Memory B cell (primary cell): ENCODE measurements around the gene BRMS1.

Source experiments
- ATAC-seq: fragments of 150-1000 bp; cut with Tn5 transposase; 2 replicates; pipeline ENCODE4 v1.10.0; 2021; ENCODE audit warnings: low read depth, mild to moderate bottlenecking, moderate library complexity
- DNase-seq, 2 donors: peaks; one replicate each; pipeline ENCODE4 v3.0.0; 2022; ENCODE audit warnings: low spot score in 2 of 2
- H3K27ac Mint-ChIP-seq: one replicate; pipeline ENCODE4 v1.8.0; 2022; ENCODE audit warnings: mild to moderate bottlenecking, moderate library complexity, mixed read lengths
- H3K27me3 Mint-ChIP-seq: one replicate; pipeline ENCODE4 v1.8.0; 2022; ENCODE audit warnings: mixed read lengths
- H3K36me3 Mint-ChIP-seq: one replicate; pipeline ENCODE4 v1.8.0; 2022; ENCODE audit warnings: mild to moderate bottlenecking, mixed read lengths
- H3K4me1 Mint-ChIP-seq: one replicate; pipeline ENCODE4 v1.8.0; 2022; ENCODE audit warnings: mixed read lengths
- H3K4me3 Mint-ChIP-seq: one replicate; pipeline ENCODE4 v1.8.0; 2022; ENCODE audit warnings: mild to moderate bottlenecking, moderate library complexity, mixed read lengths
- H3K9me3 Mint-ChIP-seq: one replicate; pipeline ENCODE4 v1.8.0; 2022; ENCODE audit warnings: mixed read lengths

Gene BRMS1

DNA sequence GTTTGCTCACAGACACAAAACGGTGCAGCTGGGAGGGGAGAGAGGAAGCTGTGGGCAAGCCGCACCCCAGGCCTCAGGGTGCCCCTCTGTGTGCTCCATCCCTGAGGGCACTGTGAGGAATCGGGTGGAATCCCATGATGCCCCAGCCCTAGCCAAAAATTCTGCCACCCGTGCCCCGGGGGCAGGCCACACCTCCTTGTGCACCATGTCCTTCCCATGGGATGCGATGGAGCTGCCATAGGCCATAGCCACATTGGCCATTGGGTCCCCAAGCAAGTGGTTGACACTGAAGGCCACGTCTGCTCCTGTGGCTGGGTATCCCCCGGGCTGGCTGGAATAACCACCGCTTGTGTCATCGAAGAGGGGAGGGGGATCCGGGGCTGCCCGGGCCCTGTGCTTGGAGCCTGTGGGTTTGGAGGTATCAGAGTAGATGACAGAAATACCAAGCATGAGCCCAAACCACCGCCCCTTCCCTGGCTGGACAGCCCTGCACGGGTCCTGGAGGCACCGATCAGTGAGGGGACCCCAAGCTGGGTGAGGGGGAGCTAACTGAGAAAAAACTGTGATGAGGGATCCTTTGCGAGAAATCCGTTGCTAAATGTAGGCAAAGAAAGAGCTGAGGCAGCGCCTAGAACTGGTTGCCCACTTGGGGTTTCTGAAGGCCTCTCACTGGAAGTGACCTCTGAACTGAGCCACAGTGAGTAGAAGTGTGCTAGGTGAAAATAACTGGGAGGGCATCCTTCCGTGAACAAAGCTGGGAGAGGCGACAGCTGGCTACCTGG, 56.8 kb downstream of the BRMS1 start:
- H3K36me3 Mint-ChIP-seq, result no peaks in the 10 kb centered on the region

More for the DNA sequence above, 56.8 kb downstream of the BRMS1 start:
- Mint-ChIP-seq H3K4me3 (peak overlapping the region; percentile 92), H3K4me1 (peaks cover 30% of the 10 kb centered on the region), H3K9me3 (no peaks in the 10 kb centered on the region), H3K27me3 (peaks cover 7% of the 10 kb centered on the region), H3K27ac (peak overlapping the region; percentile 84)
- ATAC-seq, result no peak
- no peak for DNase-seq
